DND-41 (cell line): ENCODE results near the gene SLC14A1.

Experiments used
- ATAC-seq: fragments of 200-7000 bp; cut with Tn5 transposase; 3 replicates; pipeline ENCODE4 v1.9.1; 2021; ENCODE audit warnings: low read depth; ENCODE audit not compliant: insufficient read depth
- DNase-seq: peaks from one replicate; pipeline ENCODE4 v3.0.0-alpha.2; 2020
- H2AFZ ChIP-seq: 2 replicates; pipeline ENCODE4 v1.6.0; 2012; ENCODE audit warnings: low read depth, low read length
- H3K27ac ChIP-seq: 2 replicates; pipeline ENCODE4 v1.5.1; 2012; ENCODE audit warnings: low read length, inconsistent platforms
- H3K27me3 ChIP-seq: fragments of 200-600 bp; sonication (generic); 2 replicates; pipeline ENCODE4 v1.6.0; 2012; ENCODE audit warnings: low read length, mild to moderate bottlenecking, inconsistent platforms; ENCODE audit not compliant: insufficient read depth, poor library complexity
- H3K36me3 ChIP-seq: 2 replicates; pipeline ENCODE4 v1.5.1; 2012; ENCODE audit warnings: low read length, inconsistent platforms; ENCODE audit not compliant: insufficient read depth
- H3K4me1 ChIP-seq: 2 replicates; pipeline ENCODE4 v1.5.1; 2012; ENCODE audit warnings: mild to moderate bottlenecking, low read length; ENCODE audit not compliant: insufficient read depth
- H3K4me2 ChIP-seq: 2 replicates; pipeline ENCODE4 v1.6.0; 2012; ENCODE audit warnings: mild to moderate bottlenecking, moderate library complexity, low read length, inconsistent platforms; ENCODE audit not compliant: insufficient read depth
- H3K4me3 ChIP-seq, 2 experiments: fragments of 200-600 bp in 1 of 2; shearing (Covaris generic) in 1 of 2; 2 replicates each; pipeline ENCODE4 v1.5.1; 2012 to 2016; ENCODE audit warnings: inconsistent platforms in 2 of 2, low read length in 2 of 2, mild to moderate bottlenecking in 2 of 2, low read depth in 1 of 2, moderate library complexity in 1 of 2
- H3K79me2 ChIP-seq: 2 replicates; pipeline ENCODE4 v1.6.0; 2012; ENCODE audit warnings: low read length, inconsistent platforms; ENCODE audit not compliant: insufficient read depth
- H3K9ac ChIP-seq: 2 replicates; pipeline ENCODE4 v1.6.0; 2012; ENCODE audit warnings: low read depth, mild to moderate bottlenecking, inconsistent platforms, low read length, moderate library complexity
- H3K9me3 ChIP-seq: 2 replicates; pipeline ENCODE4 v1.5.1; 2012; ENCODE audit warnings: low read length, moderate library complexity, mild to moderate bottlenecking, inconsistent platforms; ENCODE audit not compliant: insufficient read depth, severe bottlenecking
- H4K20me1 ChIP-seq: 2 replicates; pipeline ENCODE4 v1.6.0; 2012; ENCODE audit warnings: low read length; ENCODE audit not compliant: insufficient read depth
- CTCF ChIP-seq: IDR thresholded peaks from 2 replicates; pipeline ENCODE4 v1.5.1; 2012; ENCODE audit warnings: borderline replicate concordance, low read length, moderate library complexity, mild to moderate bottlenecking; ENCODE audit not compliant: poor library complexity, severe bottlenecking; ENCODE audit errors: extremely low read depth
- EZH2 ChIP-seq: IDR thresholded peaks from 3 replicates; pipeline ENCODE4 v1.6.1; 2012; ENCODE audit warnings: borderline replicate concordance, low read depth, mild to moderate bottlenecking, moderate library complexity, low read length, inconsistent platforms; ENCODE audit not compliant: severe bottlenecking

SLC14A1 gene

GRCh38 chr18:45723567-45724355, at the start of gene SLC14A1:
TSS of gene SLC14A1 (plus strand) at chr18:45724181. CDS start at chr18:45730321, 6,140 bp downstream.
- H3K9ac ChIP-seq = no peak within 1 kb of the TSS
- H2AFZ ChIP-seq = no peak within 1 kb of the TSS
- ATAC-seq = no peak
- H3K27ac ChIP-seq = no peak within 1 kb of the TSS
- H3K27me3 ChIP-seq = no peaks in the 10 kb centered on the region
- no peaks in the 10 kb centered on the region for H3K4me1 ChIP-seq
- H3K36me3 ChIP-seq = no peaks in the 10 kb centered on the region
- H3K9me3 ChIP-seq = no peaks in the 10 kb centered on the region
- H3K4me2 ChIP-seq = no peak within 1 kb of the TSS
- no peaks in the 10 kb centered on the region for H4K20me1 ChIP-seq
- no peak within 1 kb of the TSS for H3K4me3 ChIP-seq
- H3K79me2 ChIP-seq = no peaks in the 10 kb centered on the region
- DNase-seq = no peak
- TF ChIP-seq CTCF (no peak), EZH2 (no peak)

GRCh38 chr18:45677276-45677807, 46.6 kb upstream of the SLC14A1 start:
- no peak for DNase-seq
- Histone ChIP-seq H3K4me1 (no peaks in the 10 kb centered on the region), H2AFZ (no peak overlapping the region), H3K27me3 (no peaks in the 10 kb centered on the region), H3K9ac (no peak overlapping the region), H3K79me2 (no peaks in the 10 kb centered on the region), H3K36me3 (no peaks in the 10 kb centered on the region), H3K4me3 (no peak overlapping the region), H4K20me1 (no peaks in the 10 kb centered on the region), H3K27ac (0 out of 2 replicates have a peak overlapping the region, but pooled peaks have one; percentile 23), H3K9me3 (no peaks in the 10 kb centered on the region), H3K4me2 (no peak overlapping the region)
- no peak; the same call in 2 of the 3 replicates for ATAC-seq
- TF ChIP-seq EZH2 = no peak
- TF ChIP-seq CTCF = no peak

- ATAC-seq (no peak), DNase-seq (no peak)
- H3K27ac ChIP-seq = no peak overlapping the region
- H3K4me2 ChIP-seq = no peak overlapping the region
- H3K9me3 ChIP-seq = no peaks in the 10 kb centered on the region
- no peaks in the 10 kb centered on the region for H3K36me3 ChIP-seq
- H3K27me3 ChIP-seq = no peaks in the 10 kb centered on the region
- TF ChIP-seq EZH2 (no peak), CTCF (no peak)
- H3K4me1 ChIP-seq = 0 out of 2 replicates have a peak, but pooled peaks cover under 1% of the 10 kb centered on the region
- no peak overlapping the region for H2AFZ ChIP-seq
- no peaks in the 10 kb centered on the region for H3K79me2 ChIP-seq
- H3K9ac ChIP-seq = no peak overlapping the region
- no peaks in the 10 kb centered on the region for H4K20me1 ChIP-seq
- no peak overlapping the region for H3K4me3 ChIP-seq
Measured at GRCh38 chr18:45678441-45678840, 45.5 kb upstream of the SLC14A1 start.
